Measurements from ENCODE around the gene RP9.

- TF ChIP-seq, protein P1, sequence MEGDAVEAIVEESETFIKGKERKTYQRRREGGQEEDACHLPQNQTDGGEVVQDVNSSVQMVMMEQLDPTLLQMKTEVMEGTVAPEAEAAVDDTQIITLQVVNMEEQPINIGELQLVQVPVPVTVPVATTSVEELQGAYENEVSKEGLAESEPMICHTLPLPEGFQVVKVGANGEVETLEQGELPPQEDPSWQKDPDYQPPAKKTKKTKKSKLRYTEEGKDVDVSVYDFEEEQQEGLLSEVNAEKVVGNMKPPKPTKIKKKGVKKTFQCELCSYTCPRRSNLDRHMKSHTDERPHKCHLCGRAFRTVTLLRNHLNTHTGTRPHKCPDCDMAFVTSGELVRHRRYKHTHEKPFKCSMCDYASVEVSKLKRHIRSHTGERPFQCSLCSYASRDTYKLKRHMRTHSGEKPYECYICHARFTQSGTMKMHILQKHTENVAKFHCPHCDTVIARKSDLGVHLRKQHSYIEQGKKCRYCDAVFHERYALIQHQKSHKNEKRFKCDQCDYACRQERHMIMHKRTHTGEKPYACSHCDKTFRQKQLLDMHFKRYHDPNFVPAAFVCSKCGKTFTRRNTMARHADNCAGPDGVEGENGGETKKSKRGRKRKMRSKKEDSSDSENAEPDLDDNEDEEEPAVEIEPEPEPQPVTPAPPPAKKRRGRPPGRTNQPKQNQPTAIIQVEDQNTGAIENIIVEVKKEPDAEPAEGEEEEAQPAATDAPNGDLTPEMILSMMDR (IDR thresholded peaks at IDR 0.05), result no peak
- TF ChIP-seq POLR2A (IDR thresholded peaks at IDR 0.05) (no peak), POLR2AphosphoS5 (IDR thresholded peaks at IDR 0.05) (no peak)
These were observed 19.4 kb upstream of the RP9 start for GRCh38 chr7:33128631-33128989.

All from gastroesophageal sphincter (tissue), 3 donors.